ENCODE data around the gene FLT1.

Gene FLT1

DNA sequence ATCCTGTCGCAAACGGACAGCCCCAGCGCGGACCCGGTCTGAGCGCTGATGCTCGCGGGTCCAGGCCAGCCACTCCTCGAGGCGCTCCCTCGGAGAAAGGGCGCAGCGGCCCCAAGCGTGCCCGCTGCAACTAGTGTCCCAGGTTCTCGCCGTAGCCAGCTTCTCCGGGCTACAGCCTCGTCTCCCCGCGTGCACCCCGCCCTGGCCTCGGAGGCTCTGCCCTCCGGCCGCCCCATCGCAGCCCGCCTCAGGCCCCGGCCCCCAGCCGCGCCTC, 487 bp downstream of the FLT1 start:
- CTCF ChIA-PET: no interaction called here
- no peak for TF ChIP-seq ZNF157 (tag by site-specific recombination; IDR thresholded peaks at IDR 0.05)
- peak; percentile 72 for TF ChIP-seq SCRT2 (tag by site-specific recombination; IDR thresholded peaks at IDR 0.05)
- TF ChIP-seq, protein P1, sequence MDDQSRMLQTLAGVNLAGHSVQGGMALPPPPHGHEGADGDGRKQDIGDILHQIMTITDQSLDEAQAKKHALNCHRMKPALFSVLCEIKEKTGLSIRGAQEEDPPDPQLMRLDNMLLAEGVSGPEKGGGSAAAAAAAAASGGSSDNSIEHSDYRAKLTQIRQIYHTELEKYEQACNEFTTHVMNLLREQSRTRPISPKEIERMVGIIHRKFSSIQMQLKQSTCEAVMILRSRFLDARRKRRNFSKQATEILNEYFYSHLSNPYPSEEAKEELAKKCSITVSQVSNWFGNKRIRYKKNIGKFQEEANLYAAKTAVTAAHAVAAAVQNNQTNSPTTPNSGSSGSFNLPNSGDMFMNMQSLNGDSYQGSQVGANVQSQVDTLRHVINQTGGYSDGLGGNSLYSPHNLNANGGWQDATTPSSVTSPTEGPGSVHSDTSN (CRISPR knock-in tag; IDR thresholded peaks at IDR 0.05): no peak; the same call in 1 of the 2 replicates
- no peak for TF ChIP-seq ZNF426 (tag by site-specific recombination; IDR thresholded peaks at IDR 0.05)
- TF ChIP-seq, protein P2, sequence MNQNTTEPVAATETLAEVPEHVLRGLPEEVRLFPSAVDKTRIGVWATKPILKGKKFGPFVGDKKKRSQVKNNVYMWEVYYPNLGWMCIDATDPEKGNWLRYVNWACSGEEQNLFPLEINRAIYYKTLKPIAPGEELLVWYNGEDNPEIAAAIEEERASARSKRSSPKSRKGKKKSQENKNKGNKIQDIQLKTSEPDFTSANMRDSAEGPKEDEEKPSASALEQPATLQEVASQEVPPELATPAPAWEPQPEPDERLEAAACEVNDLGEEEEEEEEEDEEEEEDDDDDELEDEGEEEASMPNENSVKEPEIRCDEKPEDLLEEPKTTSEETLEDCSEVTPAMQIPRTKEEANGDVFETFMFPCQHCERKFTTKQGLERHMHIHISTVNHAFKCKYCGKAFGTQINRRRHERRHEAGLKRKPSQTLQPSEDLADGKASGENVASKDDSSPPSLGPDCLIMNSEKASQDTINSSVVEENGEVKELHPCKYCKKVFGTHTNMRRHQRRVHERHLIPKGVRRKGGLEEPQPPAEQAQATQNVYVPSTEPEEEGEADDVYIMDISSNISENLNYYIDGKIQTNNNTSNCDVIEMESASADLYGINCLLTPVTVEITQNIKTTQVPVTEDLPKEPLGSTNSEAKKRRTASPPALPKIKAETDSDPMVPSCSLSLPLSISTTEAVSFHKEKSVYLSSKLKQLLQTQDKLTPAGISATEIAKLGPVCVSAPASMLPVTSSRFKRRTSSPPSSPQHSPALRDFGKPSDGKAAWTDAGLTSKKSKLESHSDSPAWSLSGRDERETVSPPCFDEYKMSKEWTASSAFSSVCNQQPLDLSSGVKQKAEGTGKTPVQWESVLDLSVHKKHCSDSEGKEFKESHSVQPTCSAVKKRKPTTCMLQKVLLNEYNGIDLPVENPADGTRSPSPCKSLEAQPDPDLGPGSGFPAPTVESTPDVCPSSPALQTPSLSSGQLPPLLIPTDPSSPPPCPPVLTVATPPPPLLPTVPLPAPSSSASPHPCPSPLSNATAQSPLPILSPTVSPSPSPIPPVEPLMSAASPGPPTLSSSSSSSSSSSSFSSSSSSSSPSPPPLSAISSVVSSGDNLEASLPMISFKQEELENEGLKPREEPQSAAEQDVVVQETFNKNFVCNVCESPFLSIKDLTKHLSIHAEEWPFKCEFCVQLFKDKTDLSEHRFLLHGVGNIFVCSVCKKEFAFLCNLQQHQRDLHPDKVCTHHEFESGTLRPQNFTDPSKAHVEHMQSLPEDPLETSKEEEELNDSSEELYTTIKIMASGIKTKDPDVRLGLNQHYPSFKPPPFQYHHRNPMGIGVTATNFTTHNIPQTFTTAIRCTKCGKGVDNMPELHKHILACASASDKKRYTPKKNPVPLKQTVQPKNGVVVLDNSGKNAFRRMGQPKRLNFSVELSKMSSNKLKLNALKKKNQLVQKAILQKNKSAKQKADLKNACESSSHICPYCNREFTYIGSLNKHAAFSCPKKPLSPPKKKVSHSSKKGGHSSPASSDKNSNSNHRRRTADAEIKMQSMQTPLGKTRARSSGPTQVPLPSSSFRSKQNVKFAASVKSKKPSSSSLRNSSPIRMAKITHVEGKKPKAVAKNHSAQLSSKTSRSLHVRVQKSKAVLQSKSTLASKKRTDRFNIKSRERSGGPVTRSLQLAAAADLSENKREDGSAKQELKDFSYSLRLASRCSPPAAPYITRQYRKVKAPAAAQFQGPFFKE (tag by site-specific recombination; IDR thresholded peaks at IDR 0.05; ENCODE audit: borderline replicate concordance): no peak
- TF ChIP-seq, protein P3, sequence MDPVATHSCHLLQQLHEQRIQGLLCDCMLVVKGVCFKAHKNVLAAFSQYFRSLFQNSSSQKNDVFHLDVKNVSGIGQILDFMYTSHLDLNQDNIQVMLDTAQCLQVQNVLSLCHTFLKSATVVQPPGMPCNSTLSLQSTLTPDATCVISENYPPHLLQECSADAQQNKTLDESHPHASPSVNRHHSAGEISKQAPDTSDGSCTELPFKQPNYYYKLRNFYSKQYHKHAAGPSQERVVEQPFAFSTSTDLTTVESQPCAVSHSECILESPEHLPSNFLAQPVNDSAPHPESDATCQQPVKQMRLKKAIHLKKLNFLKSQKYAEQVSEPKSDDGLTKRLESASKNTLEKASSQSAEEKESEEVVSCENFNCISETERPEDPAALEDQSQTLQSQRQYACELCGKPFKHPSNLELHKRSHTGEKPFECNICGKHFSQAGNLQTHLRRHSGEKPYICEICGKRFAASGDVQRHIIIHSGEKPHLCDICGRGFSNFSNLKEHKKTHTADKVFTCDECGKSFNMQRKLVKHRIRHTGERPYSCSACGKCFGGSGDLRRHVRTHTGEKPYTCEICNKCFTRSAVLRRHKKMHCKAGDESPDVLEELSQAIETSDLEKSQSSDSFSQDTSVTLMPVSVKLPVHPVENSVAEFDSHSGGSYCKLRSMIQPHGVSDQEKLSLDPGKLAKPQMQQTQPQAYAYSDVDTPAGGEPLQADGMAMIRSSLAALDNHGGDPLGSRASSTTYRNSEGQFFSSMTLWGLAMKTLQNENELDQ (tag by site-specific recombination; IDR thresholded peaks at IDR 0.05; ENCODE audit: low read depth): no peak
- no peak for TF ChIP-seq YY1 (tag by site-specific recombination; IDR thresholded peaks at IDR 0.05)
- no peak for TF ChIP-seq ZNF341 (tag by site-specific recombination; IDR thresholded peaks at IDR 0.05; ENCODE audit: low read depth)
- TF ChIP-seq, protein P4, sequence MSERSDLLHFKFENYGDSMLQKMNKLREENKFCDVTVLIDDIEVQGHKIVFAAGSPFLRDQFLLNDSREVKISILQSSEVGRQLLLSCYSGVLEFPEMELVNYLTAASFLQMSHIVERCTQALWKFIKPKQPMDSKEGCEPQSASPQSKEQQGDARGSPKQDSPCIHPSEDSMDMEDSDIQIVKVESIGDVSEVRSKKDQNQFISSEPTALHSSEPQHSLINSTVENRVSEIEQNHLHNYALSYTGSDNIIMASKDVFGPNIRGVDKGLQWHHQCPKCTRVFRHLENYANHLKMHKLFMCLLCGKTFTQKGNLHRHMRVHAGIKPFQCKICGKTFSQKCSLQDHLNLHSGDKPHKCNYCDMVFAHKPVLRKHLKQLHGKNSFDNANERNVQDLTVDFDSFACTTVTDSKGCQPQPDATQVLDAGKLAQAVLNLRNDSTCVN (tag by site-specific recombination; optimal IDR thresholded peaks at IDR 0.05): peak; percentile 69
- peak; percentile 59; the same call in 1 of the 2 replicates for TF ChIP-seq ZNF335 (tag by site-specific recombination; conservative IDR thresholded peaks at IDR 0.05)
- TF ChIP-seq ZNF76 (tag by site-specific recombination; IDR thresholded peaks at IDR 0.05; ENCODE audit: borderline replicate concordance, low read depth): no peak
- TF ChIP-seq ZNF596 (tag by site-specific recombination; IDR thresholded peaks at IDR 0.05): no peak
- no peak for TF ChIP-seq ZNF211 (tag by site-specific recombination; IDR thresholded peaks at IDR 0.05; ENCODE audit: low read depth)
- TF ChIP-seq, protein P5, sequence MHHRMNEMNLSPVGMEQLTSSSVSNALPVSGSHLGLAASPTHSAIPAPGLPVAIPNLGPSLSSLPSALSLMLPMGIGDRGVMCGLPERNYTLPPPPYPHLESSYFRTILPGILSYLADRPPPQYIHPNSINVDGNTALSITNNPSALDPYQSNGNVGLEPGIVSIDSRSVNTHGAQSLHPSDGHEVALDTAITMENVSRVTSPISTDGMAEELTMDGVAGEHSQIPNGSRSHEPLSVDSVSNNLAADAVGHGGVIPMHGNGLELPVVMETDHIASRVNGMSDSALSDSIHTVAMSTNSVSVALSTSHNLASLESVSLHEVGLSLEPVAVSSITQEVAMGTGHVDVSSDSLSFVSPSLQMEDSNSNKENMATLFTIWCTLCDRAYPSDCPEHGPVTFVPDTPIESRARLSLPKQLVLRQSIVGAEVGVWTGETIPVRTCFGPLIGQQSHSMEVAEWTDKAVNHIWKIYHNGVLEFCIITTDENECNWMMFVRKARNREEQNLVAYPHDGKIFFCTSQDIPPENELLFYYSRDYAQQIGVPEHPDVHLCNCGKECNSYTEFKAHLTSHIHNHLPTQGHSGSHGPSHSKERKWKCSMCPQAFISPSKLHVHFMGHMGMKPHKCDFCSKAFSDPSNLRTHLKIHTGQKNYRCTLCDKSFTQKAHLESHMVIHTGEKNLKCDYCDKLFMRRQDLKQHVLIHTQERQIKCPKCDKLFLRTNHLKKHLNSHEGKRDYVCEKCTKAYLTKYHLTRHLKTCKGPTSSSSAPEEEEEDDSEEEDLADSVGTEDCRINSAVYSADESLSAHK (tag by site-specific recombination; IDR thresholded peaks at IDR 0.05): no peak
- no peak for TF ChIP-seq RBAK (tag by site-specific recombination; IDR thresholded peaks at IDR 0.05)
- TF ChIP-seq, protein P6, sequence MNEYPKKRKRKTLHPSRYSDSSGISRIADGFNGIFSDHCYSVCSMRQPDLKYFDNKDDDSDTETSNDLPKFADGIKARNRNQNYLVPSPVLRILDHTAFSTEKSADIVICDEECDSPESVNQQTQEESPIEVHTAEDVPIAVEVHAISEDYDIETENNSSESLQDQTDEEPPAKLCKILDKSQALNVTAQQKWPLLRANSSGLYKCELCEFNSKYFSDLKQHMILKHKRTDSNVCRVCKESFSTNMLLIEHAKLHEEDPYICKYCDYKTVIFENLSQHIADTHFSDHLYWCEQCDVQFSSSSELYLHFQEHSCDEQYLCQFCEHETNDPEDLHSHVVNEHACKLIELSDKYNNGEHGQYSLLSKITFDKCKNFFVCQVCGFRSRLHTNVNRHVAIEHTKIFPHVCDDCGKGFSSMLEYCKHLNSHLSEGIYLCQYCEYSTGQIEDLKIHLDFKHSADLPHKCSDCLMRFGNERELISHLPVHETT (tag by site-specific recombination; IDR thresholded peaks at IDR 0.05): no peak
- no peak for TF ChIP-seq ZNF292 (tag by site-specific recombination; IDR thresholded peaks at IDR 0.05; ENCODE audit: borderline replicate concordance, low read depth)
- TF ChIP-seq ZFHX2 (tag by site-specific recombination; conservative IDR thresholded peaks at IDR 0.05): no peak
- TF ChIP-seq ZBTB8A (tag by site-specific recombination; IDR thresholded peaks at IDR 0.05): peak; percentile 57; the same call in 1 of the 2 replicates
- TF ChIP-seq EGR2 (tag by site-specific recombination; IDR thresholded peaks at IDR 0.05; ENCODE audit: low read depth): no peak
- TF ChIP-seq, protein P7, sequence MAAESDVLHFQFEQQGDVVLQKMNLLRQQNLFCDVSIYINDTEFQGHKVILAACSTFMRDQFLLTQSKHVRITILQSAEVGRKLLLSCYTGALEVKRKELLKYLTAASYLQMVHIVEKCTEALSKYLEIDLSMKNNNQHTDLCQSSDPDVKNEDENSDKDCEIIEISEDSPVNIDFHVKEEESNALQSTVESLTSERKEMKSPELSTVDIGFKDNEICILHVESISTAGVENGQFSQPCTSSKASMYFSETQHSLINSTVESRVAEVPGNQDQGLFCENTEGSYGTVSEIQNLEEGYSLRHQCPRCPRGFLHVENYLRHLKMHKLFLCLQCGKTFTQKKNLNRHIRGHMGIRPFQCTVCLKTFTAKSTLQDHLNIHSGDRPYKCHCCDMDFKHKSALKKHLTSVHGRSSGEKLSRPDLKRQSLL (tag by site-specific recombination; IDR thresholded peaks at IDR 0.05): no peak

More for the DNA sequence above, 487 bp downstream of the FLT1 start:
- POLR2A ChIA-PET: no interaction called here
- peak overlapping the region; percentile 67 for H3K4me3 ChIP-seq (ENCODE audit: low read depth, low read length)
- peaks cover 3% of the 10 kb centered on the region; the same call in 1 of the 2 replicates for H3K4me1 ChIP-seq (ENCODE audit: control insufficient read depth, insufficient read depth, low read length)
- no peaks in the 10 kb centered on the region for H3K9me3 ChIP-seq (ENCODE audit: control insufficient read depth, insufficient read depth, low read depth, low read length)
- H3K27ac ChIP-seq (ENCODE audit: extremely low read depth, low read depth, low read length): peak overlapping the region; percentile 63; the same call in 1 of the 2 replicates
- H3K36me3 ChIP-seq (ENCODE audit: control insufficient read depth in 2 of 2, insufficient read depth in 1 of 2, low read length in 2 of 2): no peaks in the 10 kb centered on the region
